ENCODE measurements around the gene FMNL3. TPM values are rescaled to one million over a fixed set of nuclear protein-coding genes. Genes with fewer than 3 reads are reported as not detected.
A peak's percentile ranks its signal among the peaks of the same experiment; 100 is the strongest.

FMNL3 gene
- total RNA-seq, 1 experiment from 2014 or later: 19.4 TPM

DNA sequence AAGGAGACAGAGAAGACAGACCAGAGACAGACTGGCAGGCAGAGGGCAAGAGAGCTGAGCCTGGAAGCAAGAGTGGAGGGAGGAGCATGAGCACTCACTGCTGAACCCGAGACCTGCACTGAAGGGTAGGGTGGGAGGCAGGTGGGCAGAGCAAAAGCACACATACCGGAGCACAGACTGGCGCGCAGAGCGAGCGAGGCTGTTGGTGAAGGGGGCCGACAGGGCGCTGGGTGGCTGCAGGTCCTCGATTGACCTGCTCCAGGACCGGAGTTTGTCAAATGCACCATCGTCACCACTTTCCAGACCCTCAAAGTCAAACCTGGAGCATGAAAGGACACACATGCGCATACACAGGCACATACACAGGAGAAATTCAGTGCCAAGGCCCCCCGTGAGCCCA, 48.9 kb downstream of the FMNL3 start:
- DNase-seq: no peak
- H3K36me3 ChIP-seq (replicated peaks; ENCODE audit: control insufficient read depth, insufficient read depth, low read length): peaks cover 51% of the 10 kb centered on the region
- H3K4me3 ChIP-seq (ENCODE audit: insufficient read depth, low read depth, low read length): no peak overlapping the region
- H3K27me3 ChIP-seq (ENCODE audit: control insufficient read depth, insufficient read depth, low read length): no peaks in the 10 kb centered on the region

GRCh38 chr12:49655595-49656236, 51.5 kb downstream of the FMNL3 start:
- no peak for DNase-seq
- Histone ChIP-seq H3K36me3 (replicated peaks; ENCODE audit: control insufficient read depth, insufficient read depth, low read length) (peaks cover 49% of the 10 kb centered on the region), H3K27me3 (ENCODE audit: control insufficient read depth, insufficient read depth, low read length) (no peaks in the 10 kb centered on the region), H3K4me3 (ENCODE audit: insufficient read depth, low read depth, low read length) (no peak overlapping the region)

GRCh38 chr12:49654715-49655114, 52.5 kb downstream of the FMNL3 start:
- no peak overlapping the region for H3K4me3 ChIP-seq (ENCODE audit: insufficient read depth, low read depth, low read length)
- peaks cover 54% of the 10 kb centered on the region for H3K36me3 ChIP-seq (replicated peaks; ENCODE audit: control insufficient read depth, insufficient read depth, low read length)
- no peak for DNase-seq
- H3K27me3 ChIP-seq (ENCODE audit: control insufficient read depth, insufficient read depth, low read length): no peaks in the 10 kb centered on the region

GRCh38 chr12:49652921-49653520, 54.2 kb downstream of the FMNL3 start:
- DNase-seq: no peak
- Histone ChIP-seq H3K36me3 (replicated peaks; ENCODE audit: control insufficient read depth, insufficient read depth, low read length) (peaks cover 50% of the 10 kb centered on the region), H3K4me3 (ENCODE audit: insufficient read depth, low read depth, low read length) (no peak overlapping the region), H3K27me3 (ENCODE audit: control insufficient read depth, insufficient read depth, low read length) (no peaks in the 10 kb centered on the region)

DNA sequence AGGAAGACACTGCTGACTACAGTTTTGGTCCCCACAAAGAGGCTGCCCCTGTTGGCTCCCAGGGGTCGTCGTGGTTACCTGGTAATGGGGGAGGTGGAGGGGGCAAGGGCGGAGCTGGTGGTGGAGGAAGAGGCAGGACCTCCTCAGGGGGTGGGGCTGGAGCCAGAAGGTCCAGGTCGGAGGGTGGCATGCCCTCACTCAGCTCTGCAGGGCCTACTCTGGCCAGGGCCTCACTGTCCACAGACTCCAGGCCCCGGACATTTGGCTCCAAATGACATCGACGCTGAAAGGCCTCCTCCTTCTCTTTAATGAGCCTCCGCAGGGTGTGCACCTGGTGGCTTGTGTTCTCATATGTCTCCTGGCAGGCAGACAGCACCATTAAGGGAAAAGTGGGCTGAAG, 55.4 kb downstream of the FMNL3 start:
- DNase-seq: peak; percentile 67
- H3K36me3 ChIP-seq (replicated peaks; ENCODE audit: control insufficient read depth, insufficient read depth, low read length): peaks cover 53% of the 10 kb centered on the region
- H3K4me3 ChIP-seq (ENCODE audit: insufficient read depth, low read depth, low read length): no peak overlapping the region
- H3K27me3 ChIP-seq (ENCODE audit: control insufficient read depth, insufficient read depth, low read length): no peaks in the 10 kb centered on the region

GRCh38 chr12:49649892-49650291, 57.3 kb downstream of the FMNL3 start:
- no peaks in the 10 kb centered on the region for H3K27me3 ChIP-seq (ENCODE audit: control insufficient read depth, insufficient read depth, low read length)
- H3K36me3 ChIP-seq (replicated peaks; ENCODE audit: control insufficient read depth, insufficient read depth, low read length): peaks cover 56% of the 10 kb centered on the region
- no peak for DNase-seq
- H3K4me3 ChIP-seq (ENCODE audit: insufficient read depth, low read depth, low read length): no peak overlapping the region

DNA sequence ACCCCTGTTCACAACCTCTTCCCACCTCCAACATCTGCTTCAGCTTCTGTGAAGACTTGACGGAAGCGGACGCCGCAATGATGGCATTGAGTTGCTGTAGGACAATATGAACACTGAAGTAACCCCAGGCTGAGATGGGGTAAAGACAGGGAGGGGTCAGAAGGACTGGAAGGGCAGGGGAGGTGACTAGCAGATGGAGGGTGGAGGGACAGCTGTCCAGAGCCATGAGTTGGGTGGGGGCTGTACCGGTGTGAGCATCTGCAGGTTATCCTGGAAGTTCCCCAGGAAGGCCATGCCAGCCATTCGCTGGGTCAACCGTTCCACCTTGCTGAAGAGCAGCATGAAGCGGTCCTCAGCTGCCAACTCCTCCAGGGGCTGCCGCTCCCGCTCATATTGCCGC, 57.8 kb downstream of the FMNL3 start:
- Histone ChIP-seq H3K36me3 (replicated peaks; ENCODE audit: control insufficient read depth, insufficient read depth, low read length) (peaks cover 55% of the 10 kb centered on the region), H3K4me3 (ENCODE audit: insufficient read depth, low read depth, low read length) (no peak overlapping the region), H3K27me3 (ENCODE audit: control insufficient read depth, insufficient read depth, low read length) (no peaks in the 10 kb centered on the region)
- DNase-seq: no peak

DNA sequence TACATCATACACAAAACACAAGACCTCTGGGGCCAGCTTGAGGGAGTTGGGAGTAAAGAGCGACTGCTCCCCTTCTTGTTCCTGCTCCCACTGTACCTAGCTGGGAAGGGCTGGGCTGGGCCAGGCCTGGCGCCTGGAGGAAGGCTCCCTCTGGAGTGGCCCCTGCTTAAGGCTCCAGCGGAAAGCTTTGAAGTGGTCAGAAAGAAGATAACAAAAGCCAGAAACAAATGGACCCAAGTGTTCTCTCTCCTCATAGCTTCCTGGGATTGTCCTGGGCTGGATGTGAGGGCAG, 58.5 kb downstream of the FMNL3 start:
- Histone ChIP-seq H3K36me3 (replicated peaks; ENCODE audit: control insufficient read depth, insufficient read depth, low read length) (peaks cover 59% of the 10 kb centered on the region), H3K27me3 (ENCODE audit: control insufficient read depth, insufficient read depth, low read length) (no peaks in the 10 kb centered on the region), H3K4me3 (ENCODE audit: insufficient read depth, low read depth, low read length) (no peak overlapping the region)
- peak; percentile 41 for DNase-seq

GRCh38 chr12:49647827-49648711, 59.1 kb downstream of the FMNL3 start:
- no peak overlapping the region for H3K4me3 ChIP-seq (ENCODE audit: insufficient read depth, low read depth, low read length)
- H3K27me3 ChIP-seq (ENCODE audit: control insufficient read depth, insufficient read depth, low read length): no peaks in the 10 kb centered on the region
- DNase-seq: peak; percentile 40
- peaks cover 56% of the 10 kb centered on the region for H3K36me3 ChIP-seq (replicated peaks; ENCODE audit: control insufficient read depth, insufficient read depth, low read length)

GRCh38 chr12:49646871-49647654, 60.1 kb downstream of the FMNL3 start:
- Histone ChIP-seq H3K36me3 (replicated peaks; ENCODE audit: control insufficient read depth, insufficient read depth, low read length) (peaks cover 57% of the 10 kb centered on the region), H3K27me3 (ENCODE audit: control insufficient read depth, insufficient read depth, low read length) (no peaks in the 10 kb centered on the region), H3K4me3 (ENCODE audit: insufficient read depth, low read depth, low read length) (no peak overlapping the region)
- DNase-seq: no peak

DNA sequence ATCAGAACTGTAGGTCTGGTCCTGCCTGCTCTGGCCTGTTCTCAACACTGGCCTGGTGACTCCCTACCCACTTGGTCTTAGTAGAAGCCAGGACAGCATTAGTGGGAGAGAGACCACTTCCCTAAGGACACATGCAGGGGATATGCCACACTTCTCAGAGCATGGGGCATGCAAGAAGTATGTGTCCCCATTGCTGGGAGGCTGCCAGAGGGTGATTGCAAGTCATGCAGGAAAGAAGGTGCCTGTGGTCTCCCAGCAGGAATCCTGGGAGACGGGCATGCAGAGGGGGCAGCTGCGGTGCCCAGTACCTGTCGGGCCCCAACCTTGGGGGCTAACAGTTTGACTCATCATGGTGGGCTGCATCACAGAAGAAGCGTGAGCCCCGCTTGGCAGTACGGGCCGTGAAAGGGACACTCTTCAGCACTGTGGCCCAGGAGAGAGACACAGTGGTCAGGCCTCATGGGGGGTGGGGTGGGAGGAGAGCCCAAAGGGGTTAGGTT, 60.8 kb downstream of the FMNL3 start:
- Histone ChIP-seq H3K4me3 (ENCODE audit: insufficient read depth, low read depth, low read length) (no peak overlapping the region), H3K36me3 (replicated peaks; ENCODE audit: control insufficient read depth, insufficient read depth, low read length) (peaks cover 52% of the 10 kb centered on the region), H3K27me3 (ENCODE audit: control insufficient read depth, insufficient read depth, low read length) (no peaks in the 10 kb centered on the region)
- no peak for DNase-seq

GRCh38 chr12:49645146-49646039, 61.8 kb downstream of the FMNL3 start:
- Histone ChIP-seq H3K4me3 (ENCODE audit: insufficient read depth, low read depth, low read length) (no peak overlapping the region), H3K27me3 (ENCODE audit: control insufficient read depth, insufficient read depth, low read length) (no peaks in the 10 kb centered on the region), H3K36me3 (replicated peaks; ENCODE audit: control insufficient read depth, insufficient read depth, low read length) (peaks cover 50% of the 10 kb centered on the region)
- DNase-seq: no peak

- Histone ChIP-seq H3K27me3 (ENCODE audit: control insufficient read depth, insufficient read depth, low read length) (no peaks in the 10 kb centered on the region), H3K36me3 (replicated peaks; ENCODE audit: control insufficient read depth, insufficient read depth, low read length) (peaks cover 42% of the 10 kb centered on the region), H3K4me3 (ENCODE audit: insufficient read depth, low read depth, low read length) (no peak overlapping the region)
- peak; percentile 95 for DNase-seq
Measured at GRCh38 chr12:49644620-49644994, 62.6 kb downstream of the FMNL3 start.

All from H7 (cell line).